Esophagus mucosa (tissue), 1 donor: ENCODE measurements around the gene CACNA2D4. TPM values are rescaled to one million over a fixed set of nuclear protein-coding genes. Genes with fewer than 3 reads are reported as not detected.

ENCODE experiments used
- ATAC-seq: fragments of 200-7000 bp; cut with Tn5 transposase; one replicate; pipeline ENCODE4 v1.9.1; 2020
- total RNA-seq: library from RNA; stranded (reverse); gene quantifications from one replicate; pipeline ENCODE4 v1.2.4, GENCODE V29; 2023
- donor health status: DM: yes; HTN: yes; CAD: no.

The CACNA2D4 gene
- total RNA-seq, 1 donor from 2014 or later = 1.1 TPM

DNA sequence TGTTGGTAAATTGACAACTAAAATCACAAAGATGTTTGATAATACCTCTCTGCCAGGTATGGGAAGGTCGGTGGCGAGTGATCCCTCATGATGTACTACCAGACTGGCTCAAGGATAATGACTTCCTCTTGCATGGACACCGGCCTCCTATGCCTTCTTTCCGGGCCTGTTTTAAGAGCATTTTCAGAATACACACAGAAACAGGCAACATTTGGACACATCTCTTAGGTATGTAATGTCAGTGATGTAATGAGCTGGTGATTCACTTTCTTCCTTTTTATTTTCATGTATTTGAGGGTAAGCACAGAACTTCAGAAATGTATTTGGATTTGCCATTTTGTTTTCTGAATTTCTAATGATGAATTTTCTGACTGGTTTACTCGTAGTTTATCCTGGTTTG, 140.7 kb downstream of the CACNA2D4 start:
- no peak for ATAC-seq

DNA sequence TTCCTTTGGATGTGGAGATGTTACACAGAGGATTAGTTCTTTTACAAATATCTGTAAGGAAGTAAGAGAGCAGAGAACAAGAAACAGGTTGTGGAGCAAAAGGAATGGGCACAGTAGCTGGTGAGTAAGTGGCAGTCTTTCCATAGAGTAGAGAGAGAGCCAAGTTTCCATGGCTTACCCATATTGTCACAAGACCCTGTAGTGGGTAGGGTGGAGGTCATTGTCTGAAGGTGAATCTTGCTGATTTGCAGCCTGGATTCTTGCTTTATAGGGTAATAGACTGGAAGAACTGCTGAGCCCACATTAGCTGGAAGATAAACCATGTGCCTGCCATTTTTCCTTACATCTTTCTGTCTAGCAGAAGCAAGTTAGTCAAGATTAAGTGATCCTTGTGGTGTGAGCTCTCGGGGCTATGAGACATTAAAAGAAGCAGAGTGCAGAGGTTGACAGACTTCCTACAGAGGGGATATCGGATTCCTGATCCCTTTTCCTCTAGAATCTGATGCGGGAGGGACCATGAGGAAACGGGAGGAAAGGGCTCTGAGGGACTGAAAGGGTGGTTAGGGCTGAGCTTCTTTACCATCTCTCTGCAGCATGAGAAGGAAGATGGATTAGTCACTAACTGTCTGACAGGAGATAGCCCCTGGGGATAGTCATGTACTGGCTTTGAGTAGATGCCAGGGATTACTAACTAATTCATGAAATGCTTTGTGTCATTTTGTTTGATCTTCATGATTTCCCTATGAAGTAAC, 142.1 kb downstream of the CACNA2D4 start:
- peak; percentile 82 for ATAC-seq

DNA sequence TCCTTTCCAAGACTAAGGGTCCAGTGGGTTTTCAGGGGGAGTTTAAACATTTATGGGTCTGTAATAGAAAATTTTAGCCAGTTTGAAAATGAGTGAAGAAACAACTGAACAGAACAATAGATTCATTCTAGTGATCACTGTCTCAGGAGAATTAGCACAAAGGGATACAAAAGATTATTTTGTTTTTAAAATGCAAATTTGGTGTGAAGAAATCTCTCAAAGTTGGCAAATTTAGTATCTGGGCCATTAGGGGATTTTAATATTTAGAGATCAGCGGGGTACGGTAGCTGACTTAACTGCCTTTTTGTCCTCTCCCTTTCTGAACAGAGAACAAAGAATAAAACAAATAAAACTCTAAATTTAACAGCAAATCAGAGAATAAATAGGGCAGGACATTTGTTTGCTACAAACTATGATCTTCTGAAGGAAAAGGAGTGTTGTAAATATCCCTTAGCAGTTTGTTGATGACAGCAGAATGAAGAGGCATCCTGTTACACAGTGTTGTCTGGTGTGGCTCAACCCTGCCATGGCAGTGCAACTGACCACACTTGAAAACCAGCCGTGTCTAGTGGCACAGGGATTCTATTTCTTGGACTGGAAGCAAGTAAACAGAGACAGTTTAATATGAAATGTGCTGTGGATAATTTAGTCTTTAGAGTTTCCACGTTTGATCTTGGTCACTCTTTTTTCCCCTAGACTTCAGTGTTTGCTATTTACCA, 144.4 kb downstream of the CACNA2D4 start:
- ATAC-seq = no peak

DNA sequence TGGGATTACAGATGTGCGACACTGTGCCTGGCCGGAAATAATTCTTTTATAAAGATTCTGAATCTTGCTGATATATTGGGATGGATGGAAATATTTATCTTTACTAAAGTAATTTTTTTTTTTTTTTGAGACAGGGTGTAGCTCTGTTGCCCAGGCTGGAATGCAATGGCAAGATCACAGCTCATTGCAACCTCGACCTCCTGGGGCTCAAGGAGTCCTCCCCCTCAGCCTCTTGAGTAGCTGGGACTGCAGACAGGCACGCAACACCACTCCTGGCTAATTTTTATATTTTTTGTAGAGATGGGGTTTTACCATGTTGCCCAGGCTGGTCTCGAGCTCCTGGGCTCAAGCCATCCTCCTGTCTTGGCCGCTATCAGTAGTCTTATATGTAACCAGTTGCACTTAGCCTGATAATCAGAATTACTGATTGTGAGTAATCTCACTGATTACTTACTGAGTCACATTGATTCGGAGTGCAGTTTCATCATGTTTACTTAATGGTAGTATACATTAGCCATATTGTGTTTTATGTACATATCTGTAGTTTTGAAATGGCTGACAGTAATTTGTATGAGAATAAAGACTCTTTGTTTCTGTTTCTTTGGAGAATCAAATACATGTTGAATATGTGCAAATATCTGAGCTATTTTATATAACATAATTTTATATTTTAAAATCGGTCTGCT, 148.5 kb downstream of the CACNA2D4 start:
- no peak for ATAC-seq

DNA sequence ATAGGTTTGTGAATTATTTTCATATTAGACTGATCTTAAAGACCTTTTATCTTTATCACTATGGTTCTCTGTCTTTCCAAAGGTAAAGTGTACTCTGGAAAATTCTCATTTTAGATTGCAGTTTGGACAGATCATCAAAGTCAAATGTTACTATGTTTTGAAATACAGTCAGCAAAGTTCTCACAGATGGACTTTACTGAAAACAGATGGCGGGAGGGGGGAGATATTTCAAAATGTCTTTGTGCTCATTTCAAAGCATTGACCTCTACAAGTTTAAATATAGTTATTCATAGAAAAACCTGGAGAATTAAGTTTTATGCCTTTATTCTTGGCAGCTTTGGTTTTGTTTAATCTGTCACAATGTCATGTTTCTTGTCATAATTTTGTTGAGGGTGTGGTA, 149.8 kb downstream of the CACNA2D4 start:
- ATAC-seq = no peak

DNA sequence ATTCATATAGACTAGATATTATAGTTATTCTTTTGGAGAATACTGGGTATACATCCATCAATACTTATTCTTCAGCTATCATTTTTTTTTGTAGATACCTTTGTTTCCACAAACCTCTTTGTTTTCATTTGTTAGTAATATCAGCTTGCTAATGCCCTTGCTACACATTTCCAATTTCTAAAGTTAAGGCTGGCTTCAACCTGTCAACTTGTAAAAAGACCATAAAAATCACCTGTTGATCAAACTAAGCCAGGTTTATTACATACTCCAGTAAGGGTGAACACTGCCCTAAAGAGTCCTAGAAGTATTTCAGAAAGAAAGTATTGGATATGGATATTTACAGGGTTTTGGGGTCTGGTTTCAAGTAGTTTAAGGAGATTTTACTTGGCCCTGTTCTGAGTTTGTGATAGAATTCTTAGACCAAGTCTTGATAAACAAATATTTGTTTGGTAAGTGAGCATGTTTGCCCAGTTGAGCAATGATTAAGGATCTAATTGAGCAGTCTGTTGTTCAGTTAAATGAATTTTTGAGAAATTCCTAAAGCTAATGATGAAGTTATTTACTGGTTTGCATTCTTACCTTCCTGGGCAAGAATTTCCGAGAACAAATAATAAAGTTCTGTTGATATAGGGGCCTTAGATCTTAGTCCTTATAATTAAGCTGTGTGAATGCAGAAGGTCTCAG, 150.9 kb downstream of the CACNA2D4 start:
- no peak for ATAC-seq

DNA sequence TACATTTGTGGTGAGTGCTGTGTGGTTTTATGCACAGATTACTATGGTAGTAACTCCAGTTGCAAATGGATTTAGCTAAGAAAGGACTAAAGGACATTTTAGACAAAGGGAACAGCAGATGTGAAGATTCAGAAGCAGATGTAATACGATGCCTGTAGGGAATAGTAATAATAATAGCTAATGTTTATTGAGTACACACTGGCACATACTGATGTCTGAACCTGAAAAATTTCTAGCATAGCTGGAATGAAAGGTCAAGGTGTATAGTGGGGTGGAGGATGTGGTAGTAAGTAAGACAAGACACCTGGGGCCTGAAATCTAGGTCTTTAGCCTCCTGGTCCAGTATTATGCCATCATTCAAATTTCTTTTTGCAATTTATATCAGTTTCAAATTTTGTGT, 152.3 kb downstream of the CACNA2D4 start:
- ATAC-seq = no peak

DNA sequence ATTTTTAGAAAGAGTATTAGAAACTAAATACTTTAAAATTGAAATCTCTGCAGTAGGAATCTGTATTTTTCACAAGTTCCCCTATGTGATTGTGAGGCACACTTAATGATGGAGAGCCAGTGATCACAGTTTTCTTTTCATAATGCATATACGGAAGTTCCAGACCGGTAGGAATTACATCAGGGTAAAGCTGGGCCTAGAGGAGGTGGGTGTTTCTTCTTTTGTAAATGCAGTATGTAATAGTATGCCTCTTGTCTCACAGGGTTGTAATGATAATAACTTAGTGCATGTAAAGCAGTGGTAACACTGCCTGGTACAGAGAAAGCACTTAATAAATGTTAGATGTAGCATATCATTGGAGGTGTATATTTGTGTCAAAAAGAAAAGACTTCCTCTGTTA, 155.3 kb downstream of the CACNA2D4 start:
- no peak for ATAC-seq

DNA sequence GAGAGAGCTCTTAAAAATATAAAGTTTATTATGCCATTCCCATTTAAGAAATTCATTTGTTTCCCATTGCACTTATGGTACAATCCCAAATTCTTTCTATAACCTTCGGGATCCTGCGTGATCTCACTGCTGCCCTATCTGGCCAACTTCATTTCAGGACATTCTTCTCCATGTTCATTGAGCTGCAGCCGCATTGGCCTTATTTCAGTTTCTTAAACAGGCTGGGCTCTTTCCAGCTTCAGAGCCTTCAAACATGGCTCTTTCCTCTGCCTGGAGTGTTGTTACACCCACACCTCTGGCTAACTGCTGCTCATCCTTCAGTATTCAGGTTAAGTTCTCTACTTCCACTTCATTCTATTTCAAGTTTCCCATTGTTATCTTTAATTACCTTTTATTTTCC, 156.6 kb downstream of the CACNA2D4 start:
- ATAC-seq = no peak

DNA sequence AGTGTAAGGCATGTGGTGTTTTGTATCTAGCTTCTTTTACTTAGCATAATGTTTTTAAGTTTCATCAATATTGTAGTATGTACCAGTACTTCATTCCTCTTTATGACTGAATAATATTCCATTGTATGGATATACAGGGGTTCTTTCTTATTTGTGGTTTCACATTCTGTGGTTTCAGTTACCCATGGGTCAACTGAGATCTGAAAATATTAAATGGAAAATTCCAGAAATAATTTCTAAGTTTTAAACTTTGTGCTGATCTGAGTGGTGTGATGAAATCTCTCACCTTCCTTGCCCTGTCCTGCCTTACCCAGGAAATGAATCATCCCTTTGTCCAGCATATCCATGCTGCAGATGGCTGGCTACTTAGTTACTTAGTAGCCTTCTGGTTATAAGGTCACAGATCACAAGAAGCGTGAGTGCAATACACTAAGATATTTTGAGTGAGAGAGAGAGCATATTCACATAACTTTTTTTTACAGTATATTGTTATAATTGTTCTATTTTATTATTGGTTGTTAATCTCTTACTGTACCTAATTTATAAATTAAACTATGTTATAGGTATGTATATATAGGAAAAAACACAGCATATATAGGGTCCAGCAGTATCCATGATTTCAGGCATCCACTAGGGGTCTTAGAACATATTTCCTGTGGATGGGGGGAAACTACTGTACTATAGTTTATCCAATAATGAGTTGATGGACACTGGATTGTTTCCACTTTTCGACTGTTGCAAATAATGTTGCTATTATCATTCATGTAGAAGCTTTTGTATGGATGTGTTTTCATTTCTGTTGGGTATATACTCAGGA, 157.7 kb downstream of the CACNA2D4 start:
- peak; percentile 83 for ATAC-seq

DNA sequence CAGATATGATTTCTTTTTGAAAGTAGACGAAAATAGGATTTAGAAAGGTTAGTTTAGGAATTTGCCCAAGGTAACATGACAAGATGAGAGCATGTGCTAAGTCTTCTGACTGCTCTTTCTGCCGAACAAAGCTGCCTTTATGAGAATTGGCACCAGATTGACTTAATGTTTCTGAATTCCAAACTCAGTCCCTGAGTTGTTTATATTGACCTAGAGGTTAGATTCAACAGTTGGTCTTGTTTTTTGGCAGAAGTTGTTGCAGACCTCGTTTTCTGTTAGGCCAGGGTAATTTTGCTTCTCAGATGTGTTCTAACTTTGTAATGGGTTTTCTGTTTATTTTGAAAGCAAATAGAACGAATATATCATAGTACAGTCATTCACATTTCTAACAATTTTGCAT, 159.6 kb downstream of the CACNA2D4 start:
- no peak for ATAC-seq

DNA sequence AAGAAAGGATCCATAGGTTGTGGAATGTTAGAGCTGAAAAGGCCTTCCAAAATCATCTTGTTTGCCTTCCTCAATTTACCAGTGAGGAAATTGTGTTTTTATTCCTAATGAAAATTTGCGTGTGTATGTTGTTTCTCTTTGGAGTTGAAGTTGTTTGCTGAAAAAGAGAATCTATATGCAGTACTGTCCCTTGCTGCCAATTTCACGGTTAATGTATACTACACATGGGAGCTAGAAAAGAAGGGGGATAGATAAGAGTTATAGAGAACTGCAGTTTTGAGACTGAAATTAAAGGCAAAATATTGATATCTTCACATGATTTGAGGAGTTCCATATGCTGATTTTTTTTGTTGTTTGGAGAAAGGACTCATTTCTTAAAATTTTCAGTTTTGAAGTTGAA, 160.1 kb downstream of the CACNA2D4 start:
- ATAC-seq = no peak

DNA sequence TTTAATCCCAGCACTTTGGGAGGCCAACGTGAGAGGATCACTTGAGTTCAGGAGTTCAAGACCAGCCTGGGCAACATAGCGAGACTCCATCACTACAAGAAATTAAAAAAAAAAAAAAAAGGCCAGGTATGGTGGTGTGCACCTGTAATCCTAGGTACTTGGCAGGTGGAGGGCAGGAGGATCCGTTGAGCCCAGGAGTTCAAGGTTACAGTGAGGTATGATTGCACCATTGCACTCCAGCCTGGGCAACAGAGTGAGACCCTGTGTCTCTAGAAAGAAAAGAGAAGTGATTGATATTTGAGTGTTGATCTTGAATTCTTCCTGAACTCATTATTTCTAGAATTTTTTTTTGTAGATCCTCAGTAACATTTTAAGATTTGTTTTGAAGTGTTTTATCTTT, 168.2 kb downstream of the CACNA2D4 start:
- no peak for ATAC-seq

DNA sequence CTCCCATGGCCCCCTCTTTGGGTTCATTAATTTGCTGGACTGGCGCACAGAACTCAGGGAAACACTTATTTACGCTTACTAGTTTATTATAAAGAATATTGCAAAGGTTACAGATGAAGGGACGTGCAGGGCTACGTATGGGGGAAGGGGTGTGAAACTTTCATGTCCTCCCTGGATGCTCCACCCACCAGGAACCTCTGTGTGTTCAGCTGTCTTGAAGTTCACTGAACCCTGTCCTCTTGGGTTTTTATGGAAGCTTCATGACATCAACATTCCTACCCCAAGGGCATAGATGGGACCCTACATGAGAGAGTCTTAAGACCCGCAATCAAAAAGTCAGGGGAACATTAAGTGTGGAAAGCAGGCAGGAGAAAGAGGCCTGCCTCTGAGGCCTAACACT, 169.4 kb downstream of the CACNA2D4 start:
- ATAC-seq = no peak

DNA sequence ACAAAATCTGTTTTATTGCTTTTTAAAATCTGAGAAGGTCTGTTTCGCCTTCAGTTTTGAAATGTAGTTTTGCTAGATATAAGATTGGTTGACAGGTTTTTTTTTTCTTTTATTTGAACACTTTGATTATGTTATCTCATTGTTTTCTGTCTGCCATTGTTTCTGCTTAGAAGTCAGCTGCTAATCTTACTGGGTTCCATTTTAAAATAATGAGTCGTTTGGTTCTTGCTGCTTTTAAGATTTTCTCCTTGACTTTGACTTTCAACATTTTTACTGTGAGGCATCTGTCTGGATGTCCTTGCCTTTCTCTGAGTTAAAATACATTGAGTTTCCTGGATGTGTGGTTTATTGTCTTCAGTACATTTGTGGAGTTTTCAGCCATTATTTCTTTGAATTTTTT, 170.8 kb downstream of the CACNA2D4 start:
- ATAC-seq = no peak

DNA sequence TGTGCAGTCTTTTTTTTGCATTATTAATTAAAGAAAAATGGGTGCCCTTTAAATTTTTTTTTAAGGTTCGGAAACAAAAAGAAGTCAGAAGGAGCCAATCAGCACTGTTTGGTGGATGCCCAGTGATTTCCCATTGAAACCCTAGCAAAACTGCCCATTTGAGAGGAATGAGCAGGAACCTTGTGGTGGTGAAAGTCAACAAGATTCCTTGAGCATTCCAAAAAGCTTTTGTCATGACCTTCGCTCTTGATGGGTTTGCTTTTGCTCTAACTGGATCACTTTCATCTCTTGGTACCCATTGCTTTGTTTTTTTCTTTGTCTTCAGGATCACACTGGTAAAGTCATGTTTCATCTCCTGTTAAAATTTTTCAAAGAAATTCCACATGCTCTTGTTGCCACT, 173.5 kb downstream of the CACNA2D4 start:
- ATAC-seq = no peak

Other genes with a start within 250 kb of the CACNA2D4 start
- gene ADIPOR2, start 227.6 kb downstream of the CACNA2D4 start, total RNA-seq = 50.5 TPM
- not detected for gene LRTM2, start 98.1 kb downstream of the CACNA2D4 start, total RNA-seq
- 5.2 TPM for gene DCP1B, start 85.8 kb upstream of the CACNA2D4 start, total RNA-seq
- 1.1 TPM for gene CACNA1C, start 134.3 kb upstream of the CACNA2D4 start, total RNA-seq